DMS53 (cell line): ENCODE measurements around the gene NAT9.

Experiments
- DNase-seq: peaks from one replicate; lab custom pipeline; 2025; lab: John Stamatoyannopoulos, UW

Gene NAT9

DNA sequence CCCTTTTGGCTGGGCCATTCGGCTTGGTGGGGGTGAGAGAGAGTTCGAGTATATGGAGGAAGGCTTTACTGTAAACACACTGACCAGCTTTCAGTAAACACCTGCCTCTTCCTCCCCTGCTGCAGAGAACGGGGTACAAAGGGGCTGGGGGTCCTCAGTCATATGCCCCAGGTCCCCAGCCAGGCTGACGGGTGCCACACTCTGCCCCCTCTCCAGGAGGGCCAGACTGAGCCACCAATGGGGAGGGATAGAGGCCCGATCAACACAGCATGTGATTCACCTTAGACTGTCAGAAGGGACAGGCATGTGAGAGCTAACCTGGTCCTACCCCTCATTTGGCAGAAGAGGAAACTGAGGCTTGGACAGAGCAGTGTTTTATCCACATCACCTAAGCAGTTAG lies 14.7 kb downstream of the NAT9 start:
- no peak for DNase-seq

DNA sequence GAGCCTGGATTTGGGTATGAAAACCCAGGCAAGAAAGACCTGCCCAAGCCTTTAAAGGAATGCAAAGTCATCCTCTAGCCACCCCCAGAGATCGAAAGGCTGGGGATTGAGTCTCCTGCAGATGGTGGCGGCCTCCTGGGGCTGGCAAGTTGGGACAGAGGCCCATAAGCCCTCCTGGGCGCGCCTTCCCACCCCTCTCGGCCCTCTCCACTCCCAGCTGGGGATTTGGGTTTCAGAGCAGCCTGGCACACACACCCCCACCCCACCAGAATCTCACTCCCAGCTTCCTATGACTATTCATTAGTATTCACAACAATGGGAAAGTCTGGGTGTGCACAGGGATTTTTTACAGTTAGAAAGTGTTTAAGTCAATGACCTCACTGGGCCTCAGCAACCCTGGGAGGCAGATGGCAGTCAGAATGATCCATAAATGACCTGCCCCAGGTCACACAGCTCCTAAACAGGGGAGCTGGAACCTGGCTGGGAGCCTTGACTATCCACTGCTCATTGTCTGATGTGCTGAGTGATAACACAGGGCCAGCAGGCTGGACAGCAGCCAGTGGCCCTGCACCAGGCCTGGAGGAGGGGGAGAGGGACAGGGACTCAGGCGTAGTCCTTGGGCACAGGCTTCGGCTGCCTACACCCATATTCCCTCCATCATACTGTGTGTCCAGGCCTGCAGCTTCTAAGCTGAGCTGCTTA lies 15.6 kb downstream of the NAT9 start:
- no peak for DNase-seq

DNA sequence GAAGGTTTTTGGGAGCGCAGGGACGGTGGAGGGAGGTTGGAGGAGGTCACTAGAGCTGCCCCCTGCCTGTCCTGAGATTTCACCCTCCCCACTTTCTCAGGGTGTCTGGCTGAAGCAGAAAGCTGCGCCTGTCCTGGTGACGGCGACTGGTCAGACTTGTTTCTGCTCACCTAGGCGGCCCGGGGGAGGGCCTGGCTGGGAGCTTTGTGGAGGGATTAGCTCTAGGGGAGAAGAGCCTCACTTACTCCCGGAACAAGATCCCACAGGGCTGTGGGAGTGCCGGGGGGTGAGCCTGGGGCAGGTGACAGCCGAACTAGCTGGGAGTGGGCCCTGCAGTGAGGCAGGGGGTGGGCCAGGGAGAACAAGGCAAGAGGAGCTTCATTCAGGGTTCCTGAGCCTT lies 16.2 kb downstream of the NAT9 start:
- DNase-seq = peak; percentile 70

DNA sequence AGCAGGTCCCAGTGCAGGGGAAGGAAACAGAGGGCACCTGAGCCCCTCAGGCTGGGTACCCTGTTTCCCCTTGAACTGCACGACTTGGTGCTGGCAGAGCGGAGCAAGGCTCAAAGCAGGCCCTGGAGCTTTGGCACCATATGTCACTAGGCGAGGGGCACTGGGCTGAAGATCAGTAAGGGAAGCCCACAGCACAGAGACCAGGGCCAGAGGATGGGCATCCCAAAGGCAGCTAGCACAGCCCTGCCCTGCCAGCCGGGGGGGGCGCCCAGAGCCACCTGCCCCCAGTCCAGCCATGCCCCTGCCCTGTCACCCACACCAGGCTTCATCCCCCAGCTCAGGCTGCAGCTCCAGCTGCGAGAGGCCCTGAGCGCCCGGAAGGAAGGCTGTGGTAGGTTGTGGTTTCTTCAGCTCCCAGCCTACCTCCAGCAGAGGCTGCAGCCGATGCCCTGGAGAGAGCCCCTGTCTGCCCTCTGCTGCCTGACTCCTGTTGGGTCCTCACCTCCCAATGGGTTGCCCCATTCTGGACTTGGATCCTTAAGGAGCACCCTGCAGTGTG lies 16.8 kb downstream of the NAT9 start:
- DNase-seq = peak; percentile 33

DNA sequence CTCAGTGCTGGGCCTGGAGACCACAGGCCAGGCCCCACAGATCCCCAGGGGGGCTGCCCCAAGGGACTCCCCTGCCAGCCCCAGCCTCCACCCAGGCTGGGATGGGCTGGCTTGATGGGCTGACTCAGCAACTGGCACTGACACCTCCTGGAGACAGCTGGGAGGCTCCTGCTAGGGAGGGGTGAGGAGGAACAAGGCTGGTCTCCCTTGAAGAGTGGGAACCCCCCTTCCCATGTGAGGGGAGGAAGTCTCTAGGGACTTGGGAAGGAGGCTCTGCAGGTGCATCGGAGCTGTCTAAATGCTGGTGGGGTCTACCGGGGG lies 17.3 kb downstream of the NAT9 start:
- DNase-seq = no peak

DNA sequence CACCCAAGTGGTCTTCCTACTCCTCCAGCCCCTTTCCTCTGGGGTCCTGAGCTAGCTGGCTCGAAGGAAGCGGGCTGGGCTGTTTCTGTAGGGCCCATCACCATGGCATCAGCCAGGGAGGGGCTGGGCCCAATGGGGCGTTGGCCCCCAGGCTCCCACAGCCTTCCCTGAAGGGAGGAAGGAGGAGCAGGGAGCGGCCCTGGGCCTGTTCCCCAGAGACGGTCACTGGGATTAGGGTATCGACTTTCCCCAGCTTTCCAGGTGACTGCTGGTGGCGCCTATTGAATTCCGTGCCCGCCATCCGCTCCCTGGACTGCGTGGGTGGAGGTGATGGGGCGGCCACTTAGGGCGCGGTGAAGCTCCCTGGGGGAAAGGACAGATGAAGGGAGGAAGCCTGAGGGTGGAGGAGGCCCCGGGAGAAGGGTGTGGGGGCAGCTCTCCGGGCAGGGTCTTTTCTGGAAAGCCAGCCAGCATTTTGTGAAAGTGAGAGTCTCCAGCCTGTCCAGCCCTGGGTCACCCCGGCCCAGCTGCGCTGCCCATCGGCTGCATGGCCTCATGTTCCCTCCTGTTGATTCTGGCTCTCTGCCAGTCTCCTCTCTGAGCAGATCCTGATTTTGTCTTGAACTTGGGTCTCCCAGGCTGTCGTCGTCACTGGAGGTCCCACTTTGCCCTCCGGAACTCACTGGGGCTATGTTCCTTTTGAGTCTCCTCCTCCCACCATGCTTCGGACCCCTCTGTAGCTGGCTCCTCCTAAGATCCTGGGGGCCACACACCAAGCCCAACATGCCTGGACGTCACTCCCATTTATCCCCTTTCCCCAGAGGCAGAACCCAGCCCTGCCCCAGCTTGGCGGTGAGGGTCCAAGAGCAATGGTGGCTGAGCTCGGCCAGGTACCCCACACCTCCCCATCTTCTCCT lies 18.0 kb downstream of the NAT9 start:
- DNase-seq = no peak

DNA sequence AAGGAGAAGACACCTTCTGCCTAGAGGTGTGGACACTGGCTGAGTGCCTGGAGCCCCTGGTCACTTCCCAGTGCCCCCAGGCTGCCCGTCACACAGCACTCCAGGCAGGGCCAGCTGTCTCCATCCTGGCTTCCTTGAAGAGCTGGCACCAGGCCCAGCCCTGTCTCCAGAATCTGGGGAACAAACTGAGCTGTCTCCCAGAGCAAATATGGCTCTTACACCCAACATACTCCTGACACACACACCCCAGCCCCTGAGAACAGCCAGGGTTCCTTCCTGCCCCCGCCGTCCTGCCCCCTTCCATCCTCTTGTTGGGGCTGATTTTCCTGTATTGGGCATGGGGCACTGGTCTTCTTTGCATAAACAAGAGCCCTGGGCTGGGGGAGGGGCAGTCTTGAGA lies 18.6 kb downstream of the NAT9 start:
- DNase-seq = no peak

DNA sequence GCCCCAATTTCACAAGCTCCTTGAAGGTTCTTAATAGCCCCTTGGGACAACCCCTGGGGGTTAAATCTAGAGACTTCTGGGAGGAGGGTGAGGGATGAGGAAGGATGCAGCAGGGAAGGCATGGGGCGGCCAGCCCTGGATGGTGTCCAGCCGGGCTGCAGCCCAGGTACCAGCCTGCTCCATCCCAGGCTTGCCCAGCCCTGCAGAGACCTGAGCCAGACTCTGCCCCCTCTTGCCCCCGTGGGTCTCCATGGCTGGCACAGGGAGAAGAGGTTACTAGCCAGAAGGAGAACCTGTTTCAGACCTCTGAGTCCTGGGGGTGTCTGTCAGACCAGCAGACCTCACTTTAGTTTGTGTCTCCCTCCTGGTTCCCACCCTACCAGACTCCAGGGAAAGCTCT lies 19.3 kb downstream of the NAT9 start:
- no peak for DNase-seq

DNA sequence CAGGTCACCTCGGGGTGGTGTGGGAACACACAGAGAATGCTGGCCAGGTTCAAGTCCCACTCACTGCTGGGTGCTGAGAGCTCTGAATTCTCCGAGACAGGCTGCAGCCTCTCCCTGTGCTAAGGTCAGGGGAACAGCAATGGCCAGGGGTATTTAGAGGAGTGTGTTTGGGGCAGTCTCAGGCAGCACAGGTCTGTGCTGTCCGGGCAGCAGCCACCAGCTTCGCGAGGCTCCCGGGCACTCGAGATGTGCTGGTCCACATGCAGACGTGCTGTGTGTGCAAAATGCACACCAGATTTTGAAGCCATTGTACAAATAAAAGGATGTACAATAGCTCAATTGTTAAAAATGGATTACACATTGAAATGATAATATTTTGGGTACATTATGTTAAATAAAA lies 20.6 kb downstream of the NAT9 start:
- no peak for DNase-seq

DNA sequence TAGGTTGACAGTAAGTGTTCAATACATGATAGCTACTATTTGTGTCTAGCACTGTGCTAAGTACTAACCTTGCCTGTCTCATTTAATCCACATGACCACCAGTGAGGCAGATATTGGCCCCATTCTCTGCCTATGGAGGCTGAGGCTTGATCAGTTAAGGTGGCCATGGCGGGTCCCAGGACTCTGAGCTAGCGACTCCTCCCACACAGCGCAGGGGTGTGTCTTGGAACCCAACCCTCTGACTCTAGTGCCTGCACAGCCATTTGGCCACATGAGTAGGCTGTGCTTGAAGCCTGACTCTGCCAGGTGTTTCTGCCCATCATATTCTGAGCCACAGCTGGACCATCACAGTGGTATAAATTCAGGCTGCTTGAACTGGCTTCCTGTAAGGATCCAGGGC lies 21.3 kb downstream of the NAT9 start:
- DNase-seq = no peak

DNA sequence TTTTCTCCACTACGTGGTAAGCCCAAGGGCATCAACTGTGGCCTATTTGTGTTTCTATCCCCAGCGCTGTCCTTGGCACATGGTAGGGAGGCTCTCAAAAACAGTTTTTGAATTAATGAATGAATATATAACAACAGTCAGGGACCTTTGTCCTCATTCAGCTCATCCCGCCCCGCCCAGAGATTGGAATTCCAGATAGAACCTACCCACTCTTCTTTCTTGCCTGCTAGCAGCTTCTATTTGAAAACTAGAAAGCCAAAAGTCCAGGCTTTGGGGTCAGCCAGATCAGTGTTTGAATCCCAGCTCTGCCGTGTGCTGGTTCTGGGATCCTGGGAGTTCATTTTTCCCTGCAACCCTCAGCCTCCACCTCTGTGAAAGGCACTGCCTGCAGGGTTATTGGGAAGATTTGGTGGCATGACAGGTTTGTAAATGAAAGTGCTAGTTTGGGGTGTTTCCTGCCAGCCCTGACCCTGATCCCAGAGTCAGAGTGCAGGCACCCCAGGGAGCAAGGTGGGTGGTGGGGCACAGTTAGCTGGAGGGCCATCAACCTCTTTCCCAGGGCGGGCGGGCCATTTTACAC lies 23.2 kb downstream of the NAT9 start:
- no peak for DNase-seq

DNA sequence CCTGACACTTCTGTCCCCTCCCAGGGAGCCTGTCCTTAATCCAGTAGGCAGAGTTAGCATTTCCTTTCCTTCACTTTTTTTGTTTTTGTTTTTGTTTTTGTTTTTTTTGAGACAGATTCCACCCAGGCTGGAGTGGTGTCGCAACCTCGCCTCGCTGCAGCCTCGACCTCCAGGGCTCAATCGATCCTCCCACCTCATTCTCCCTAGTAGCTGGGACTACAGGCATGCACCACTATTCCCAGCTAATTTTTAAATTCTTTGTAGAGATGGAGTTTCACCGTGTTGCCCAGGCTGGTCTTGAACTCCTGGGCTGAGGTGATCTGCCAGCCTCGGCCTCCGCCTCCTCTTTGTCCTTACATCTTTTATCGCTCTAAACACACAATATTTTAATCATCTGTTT lies 23.7 kb downstream of the NAT9 start:
- DNase-seq = no peak

DNA sequence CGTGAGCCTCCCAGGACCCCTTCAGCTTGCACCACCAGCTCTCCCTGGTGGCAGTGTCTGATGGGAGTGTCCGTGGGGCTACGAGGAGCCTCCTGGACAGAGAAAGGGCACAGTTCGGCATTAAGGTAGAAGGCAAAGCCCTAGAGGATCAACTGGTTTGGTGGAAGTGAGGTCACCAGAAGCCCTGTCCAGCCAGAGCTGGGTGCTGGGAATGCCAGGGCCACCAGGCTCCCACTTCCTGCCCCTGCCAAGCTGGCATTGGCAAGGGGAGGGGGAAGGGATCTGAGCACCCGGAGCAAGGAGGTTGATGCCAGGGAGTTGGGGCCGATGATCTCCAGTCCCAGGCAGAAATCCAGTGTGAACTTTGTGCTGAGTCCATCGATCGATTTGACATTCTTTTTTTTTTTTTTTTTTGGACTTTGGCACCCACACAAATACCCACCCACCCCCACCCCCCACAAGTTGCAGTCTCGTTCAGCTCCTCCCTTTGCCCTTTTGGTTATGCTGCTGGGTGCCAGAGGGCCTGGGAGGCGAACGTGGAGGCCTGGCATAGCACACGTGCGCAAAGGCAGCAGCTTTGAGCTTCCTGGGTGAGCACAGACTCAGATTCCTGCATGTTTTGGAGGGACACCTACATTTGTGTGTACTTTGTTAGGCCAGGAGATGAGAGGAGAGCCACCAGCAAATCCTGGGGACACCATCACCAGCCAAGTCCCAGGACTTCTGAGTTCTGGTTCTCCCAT lies 25.6 kb downstream of the NAT9 start:
- peak; percentile 27 for DNase-seq

DNA sequence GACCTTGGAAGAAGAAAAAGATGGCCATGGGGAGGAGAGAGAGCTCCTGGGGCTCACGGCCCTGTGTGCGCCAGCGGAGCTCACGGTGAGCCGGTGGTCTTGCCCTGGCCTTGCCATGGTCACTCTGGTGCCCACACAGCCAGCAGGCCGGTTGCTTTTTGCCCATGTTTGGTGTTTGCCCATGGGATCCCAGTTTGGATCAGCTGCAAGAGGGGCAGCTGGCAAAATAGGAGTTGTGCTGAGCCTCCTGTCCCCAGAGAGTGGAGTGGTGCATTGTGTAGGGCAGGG lies 26.2 kb downstream of the NAT9 start:
- no peak for DNase-seq

DNA sequence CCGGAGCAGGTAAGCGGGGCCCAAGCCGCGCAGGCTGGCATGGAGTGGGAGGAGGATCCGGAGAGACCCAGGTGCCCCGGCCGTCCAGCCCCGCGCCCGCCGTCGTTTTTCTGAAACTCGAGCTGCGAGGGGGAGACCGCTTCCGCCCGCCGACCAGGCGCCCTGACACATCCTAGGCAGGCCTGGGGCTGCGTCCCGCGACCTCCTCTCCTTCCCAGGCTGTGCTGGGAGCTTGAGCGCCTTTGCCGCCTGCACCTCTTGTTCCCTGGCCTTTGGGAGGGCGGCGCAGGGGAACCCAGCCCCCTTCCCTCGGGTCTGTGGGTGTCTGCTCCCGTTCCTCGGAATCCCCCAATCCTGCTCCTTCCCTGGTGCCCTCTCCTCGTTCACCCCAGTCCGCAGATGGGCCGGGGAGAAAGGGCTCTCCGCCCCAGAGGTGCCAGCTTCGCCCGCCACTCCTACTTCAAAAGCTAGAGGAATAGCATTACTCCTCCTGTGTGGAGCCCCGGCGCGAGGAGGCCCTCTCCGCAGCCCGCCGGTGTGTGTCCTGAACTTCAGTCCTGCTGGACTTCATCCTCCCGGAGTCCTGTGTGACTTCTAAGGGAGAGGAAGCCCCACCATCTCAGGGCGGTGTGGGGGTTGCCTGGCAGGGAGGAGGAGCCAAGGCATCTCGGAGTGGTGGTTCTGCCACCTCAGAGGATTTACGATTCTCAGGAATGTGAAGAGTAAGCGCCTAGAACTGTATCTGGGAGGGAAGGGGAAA lies 26.7 kb downstream of the NAT9 start:
- peak; percentile 72 for DNase-seq

DNA sequence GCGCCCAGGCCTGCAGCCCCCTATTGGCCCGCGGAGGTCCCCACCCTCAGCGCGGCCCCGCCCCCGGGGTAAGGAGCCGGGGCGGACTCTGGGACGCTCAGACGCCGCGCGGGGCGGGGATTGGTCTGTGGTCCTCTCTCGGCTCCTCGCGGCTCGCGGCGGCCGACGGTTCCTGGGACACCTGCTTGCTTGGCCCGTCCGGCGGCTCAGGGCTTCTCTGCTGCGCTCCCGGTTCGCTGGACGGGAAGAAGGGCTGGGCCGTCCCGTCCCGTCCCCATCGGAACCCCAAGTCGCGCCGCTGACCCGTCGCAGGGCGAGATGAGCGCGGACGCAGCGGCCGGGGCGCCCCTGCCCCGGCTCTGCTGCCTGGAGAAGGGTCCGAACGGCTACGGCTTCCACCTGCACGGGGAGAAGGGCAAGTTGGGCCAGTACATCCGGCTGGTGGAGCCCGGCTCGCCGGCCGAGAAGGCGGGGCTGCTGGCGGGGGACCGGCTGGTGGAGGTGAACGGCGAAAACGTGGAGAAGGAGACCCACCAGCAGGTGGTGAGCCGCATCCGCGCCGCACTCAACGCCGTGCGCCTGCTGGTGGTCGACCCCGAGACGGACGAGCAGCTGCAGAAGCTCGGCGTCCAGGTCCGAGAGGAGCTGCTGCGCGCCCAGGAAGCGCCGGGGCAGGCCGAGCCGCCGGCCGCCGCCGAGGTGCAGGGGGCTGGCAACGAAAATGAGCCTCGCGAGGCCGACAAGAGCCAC lies 27.4 kb downstream of the NAT9 start, which contains the start of gene NHERF1:
TSS of gene NHERF1 (plus strand) at position 100 of the 750 bp plus-strand sequence. CDS start at position 319, 219 bp downstream.
- peak; percentile 98 for DNase-seq

DNA sequence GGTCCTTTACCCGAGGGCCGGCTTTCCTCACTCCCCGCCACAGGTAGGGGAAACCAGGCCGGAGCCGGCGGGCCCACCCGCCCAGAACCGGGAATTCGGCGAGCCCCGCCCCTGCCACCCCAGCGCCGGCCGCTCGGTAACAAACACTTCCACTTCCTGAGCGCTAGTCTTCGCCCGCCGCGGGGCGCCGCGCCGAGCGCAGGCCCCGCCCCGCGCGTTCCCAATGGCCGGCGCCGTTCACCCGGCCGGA lies 27.9 kb downstream of the NAT9 start:
- no peak for DNase-seq

DNA sequence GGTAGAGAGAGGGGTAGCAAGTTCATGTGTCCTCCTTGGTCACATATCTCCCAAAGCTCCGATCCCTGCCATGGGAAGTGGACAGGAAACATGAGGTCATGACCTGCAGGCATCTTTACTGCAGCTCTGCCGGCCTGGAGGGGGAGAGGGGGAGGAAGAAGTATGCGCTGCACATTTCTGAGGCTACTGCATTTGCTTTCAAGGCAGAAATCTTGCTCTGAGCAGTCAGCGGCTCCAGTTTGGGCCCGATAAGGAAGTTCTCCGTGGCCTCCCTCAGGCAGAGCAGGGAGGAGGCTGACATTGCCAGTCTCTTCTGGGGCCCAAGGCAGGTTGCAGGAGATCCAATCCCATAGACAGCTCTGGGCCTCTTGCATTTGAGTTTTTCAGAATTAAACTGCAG lies 29.2 kb downstream of the NAT9 start:
- DNase-seq = no peak

DNA sequence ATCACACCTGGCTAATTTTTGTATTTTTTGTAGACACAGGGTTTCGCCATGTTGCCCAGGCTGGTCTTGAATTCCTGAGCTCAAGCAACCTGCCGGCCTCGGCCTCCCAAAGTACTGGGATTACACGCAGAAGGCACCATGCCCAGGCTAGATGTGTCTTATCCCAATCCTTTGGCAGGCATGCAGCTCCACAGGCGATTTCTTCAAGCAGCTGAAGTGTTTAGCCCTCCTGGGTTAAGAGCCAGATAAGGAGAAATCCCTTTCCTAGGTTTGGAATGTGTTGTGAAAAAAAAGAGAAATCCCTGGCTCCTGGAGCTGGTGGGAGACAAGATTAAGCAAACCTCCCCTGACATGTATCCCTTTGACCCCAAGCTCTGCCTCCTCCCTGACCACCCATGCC lies 29.8 kb downstream of the NAT9 start:
- no peak for DNase-seq

DNA sequence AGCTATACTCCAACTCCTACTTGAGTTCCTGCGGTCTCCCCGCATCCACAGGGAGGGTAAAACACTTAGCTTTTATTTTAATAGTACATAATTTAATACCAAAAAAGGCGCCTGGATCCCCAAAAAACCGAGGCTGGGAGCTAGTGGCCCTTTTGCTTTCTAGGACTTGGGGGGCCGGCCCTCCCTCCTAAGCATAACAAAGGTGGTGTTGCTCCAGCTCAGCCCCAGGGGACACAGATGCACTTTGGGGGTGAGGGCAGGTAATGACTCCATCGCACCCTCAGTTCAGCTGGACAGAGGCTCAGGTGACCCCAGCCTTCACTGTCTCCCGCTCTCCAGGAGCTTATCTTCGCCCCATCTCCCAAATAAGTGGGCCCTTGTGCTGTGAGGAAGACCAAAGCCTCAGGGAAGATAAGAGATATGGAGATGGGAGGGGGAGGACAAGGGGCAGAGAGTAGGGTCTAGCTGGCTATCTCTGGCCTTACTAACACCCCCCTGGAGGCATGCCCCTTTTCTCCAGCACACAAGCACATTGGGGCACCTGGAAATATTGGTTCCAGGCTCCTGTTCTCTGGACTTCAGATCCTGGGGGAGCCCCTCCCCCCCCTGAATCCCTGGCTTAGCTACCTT lies 30.5 kb downstream of the NAT9 start:
- no peak for DNase-seq
